GM19324 (cell line): ENCODE measurements around the gene APAF1.
A peak's percentile ranks its signal among the peaks of the same experiment; 100 is the strongest.
"Not testable (repeated sequence)": the region's sequence is repeated elsewhere in the genome, so short reads cannot be mapped to it uniquely, and the experiment has no call there.

Experiments
- ATAC-seq: cut with Tn5 transposase; IDR thresholded peaks from one replicate; pipeline ENCODE4 v1.9.1; 2021; ENCODE audit warnings: mild to moderate bottlenecking, moderate library complexity; ENCODE audit not compliant: unreplicated experiment, low FRiP score

The APAF1 gene

GRCh38 chr12:98644712-98645571, at the start of gene APAF1, which contains the start of gene IKBIP:
APAF1 (plus strand) TSS chr12:98645290; CDS start chr12:98648360, 3,070 bp downstream.
IKBIP (minus strand) TSS chr12:98644788; CDS start chr12:98644701, 87 bp downstream.
- peak; percentile 91 for ATAC-seq

GRCh38 chr12:98597313-98597712, 47.8 kb upstream of the APAF1 start:
- not testable (repeated sequence) for ATAC-seq

GRCh38 chr12:98601924-98602323, 43.2 kb upstream of the APAF1 start:
- ATAC-seq = no peak

GRCh38 chr12:98606359-98606988, 38.6 kb upstream of the APAF1 start:
- ATAC-seq = no peak

GRCh38 chr12:98610596-98610995, 34.5 kb upstream of the APAF1 start:
- no peak for ATAC-seq

GRCh38 chr12:98612696-98613334, 32.3 kb upstream of the APAF1 start:
- peak; percentile 84 for ATAC-seq

GRCh38 chr12:98618952-98619351, 26.1 kb upstream of the APAF1 start:
- no peak for ATAC-seq

GRCh38 chr12:98635657-98636323, 9.3 kb upstream of the APAF1 start:
- ATAC-seq = peak; percentile 54

GRCh38 chr12:98637068-98637467, 8.0 kb upstream of the APAF1 start:
- no peak for ATAC-seq

- ATAC-seq = no peak
Measured at GRCh38 chr12:98638009-98638408, 7.1 kb upstream of the APAF1 start.

GRCh38 chr12:98639491-98639890, 5.6 kb upstream of the APAF1 start:
- no peak for ATAC-seq

- ATAC-seq = not testable (repeated sequence)
Measured at GRCh38 chr12:98642801-98643200, 2.3 kb upstream of the APAF1 start.

- ATAC-seq = peak; percentile 26
Measured at GRCh38 chr12:98644433-98644711, 718 bp upstream of the APAF1 start.

GRCh38 chr12:98645572-98646067, 530 bp downstream of the APAF1 start:
- ATAC-seq = no peak

- no peak for ATAC-seq
Measured at GRCh38 chr12:98646294-98647090, 1.4 kb downstream of the APAF1 start.

GRCh38 chr12:98651328-98651727, 6.2 kb downstream of the APAF1 start:
- no peak for ATAC-seq

GRCh38 chr12:98653866-98654493, 8.9 kb downstream of the APAF1 start:
- ATAC-seq = no peak

- no peak for ATAC-seq
Measured at GRCh38 chr12:98656289-98657101, 11.4 kb downstream of the APAF1 start.

- ATAC-seq = no peak
Measured at GRCh38 chr12:98660521-98660920, 15.4 kb downstream of the APAF1 start.
